AG09309 (cell line): ENCODE measurements around the gene SSB.
"Not testable (repeated sequence)": the region's sequence is repeated elsewhere in the genome, so short reads cannot be mapped to it uniquely, and the experiment has no call there.

Experiments
- DNase-seq: peaks from one replicate; pipeline ENCODE4 v3.0.0-alpha.2; 2010; ENCODE audit warnings: low read depth
- H3K4me3 ChIP-seq: 2 replicates; pipeline ENCODE4 v1.5.1; 2011; ENCODE audit warnings: mild to moderate bottlenecking, low read depth, low read length, moderate library complexity; ENCODE audit not compliant: control insufficient read depth
- TF ChIP-seq, protein P1 (sequence below): IDR thresholded peaks from 2 replicates; pipeline ENCODE4 v1.5.1; 2011; ENCODE audit warnings: mild to moderate bottlenecking, low read depth, low read length, inconsistent platforms; ENCODE audit not compliant: insufficient read depth, control insufficient read depth; ENCODE audit errors: missing control alignments

Gene SSB

DNA sequence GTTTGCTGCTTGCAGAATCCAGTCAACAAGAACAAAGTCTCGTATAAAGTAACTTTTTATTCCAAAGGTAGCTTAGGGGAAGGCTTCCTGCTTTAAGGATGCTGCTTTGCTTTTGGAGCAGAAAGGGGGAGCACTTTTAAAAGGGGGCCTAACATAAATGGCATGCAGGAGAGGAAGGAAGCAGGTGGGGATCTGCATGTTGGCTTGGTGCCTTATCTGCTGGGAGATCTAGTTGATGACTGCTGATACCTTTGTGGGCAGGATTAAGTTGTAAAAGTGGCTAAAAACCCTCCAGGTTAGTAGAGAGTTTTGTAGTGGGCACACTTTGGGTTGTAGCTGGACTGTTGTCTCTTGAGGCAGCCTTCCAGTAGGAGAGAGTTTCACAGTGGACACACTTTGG lies 51.0 kb downstream of the SSB start:
- no peak for DNase-seq
- no peak overlapping the region for H3K4me3 ChIP-seq
- TF ChIP-seq, protein P1, sequence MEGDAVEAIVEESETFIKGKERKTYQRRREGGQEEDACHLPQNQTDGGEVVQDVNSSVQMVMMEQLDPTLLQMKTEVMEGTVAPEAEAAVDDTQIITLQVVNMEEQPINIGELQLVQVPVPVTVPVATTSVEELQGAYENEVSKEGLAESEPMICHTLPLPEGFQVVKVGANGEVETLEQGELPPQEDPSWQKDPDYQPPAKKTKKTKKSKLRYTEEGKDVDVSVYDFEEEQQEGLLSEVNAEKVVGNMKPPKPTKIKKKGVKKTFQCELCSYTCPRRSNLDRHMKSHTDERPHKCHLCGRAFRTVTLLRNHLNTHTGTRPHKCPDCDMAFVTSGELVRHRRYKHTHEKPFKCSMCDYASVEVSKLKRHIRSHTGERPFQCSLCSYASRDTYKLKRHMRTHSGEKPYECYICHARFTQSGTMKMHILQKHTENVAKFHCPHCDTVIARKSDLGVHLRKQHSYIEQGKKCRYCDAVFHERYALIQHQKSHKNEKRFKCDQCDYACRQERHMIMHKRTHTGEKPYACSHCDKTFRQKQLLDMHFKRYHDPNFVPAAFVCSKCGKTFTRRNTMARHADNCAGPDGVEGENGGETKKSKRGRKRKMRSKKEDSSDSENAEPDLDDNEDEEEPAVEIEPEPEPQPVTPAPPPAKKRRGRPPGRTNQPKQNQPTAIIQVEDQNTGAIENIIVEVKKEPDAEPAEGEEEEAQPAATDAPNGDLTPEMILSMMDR = no peak

DNA sequence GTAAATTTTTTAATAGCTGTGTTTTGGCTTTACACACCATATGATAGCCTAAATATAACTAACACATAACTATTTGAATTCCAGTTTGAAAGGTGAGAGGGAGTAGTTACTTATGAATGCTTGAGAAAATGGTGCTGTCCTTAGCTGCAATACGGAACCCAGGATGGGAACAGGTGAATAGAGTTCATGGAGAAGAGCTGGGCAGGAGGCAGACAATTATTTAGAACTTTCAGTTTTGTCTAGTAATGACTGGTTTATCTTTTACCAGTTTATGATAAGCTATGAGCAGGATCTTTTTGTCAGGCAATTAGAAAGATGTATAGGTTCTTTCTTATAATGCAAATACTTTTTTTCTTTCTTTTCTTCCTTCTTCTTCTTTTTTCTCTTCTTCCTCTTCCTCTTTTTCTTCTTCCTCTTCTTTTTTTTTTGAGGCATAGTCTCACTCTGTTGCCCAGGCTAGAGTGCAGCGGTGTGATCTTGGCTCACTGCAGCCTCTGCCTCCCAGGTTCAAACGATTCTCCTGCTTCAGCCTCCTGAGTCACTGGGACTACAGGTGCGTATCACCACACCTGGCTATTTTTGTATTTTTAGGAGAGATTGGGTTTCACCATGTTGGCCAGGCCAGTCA lies 54.5 kb downstream of the SSB start:
- TF ChIP-seq, protein P1 = no peak
- H3K4me3 ChIP-seq = no peak overlapping the region
- no peak for DNase-seq

DNA sequence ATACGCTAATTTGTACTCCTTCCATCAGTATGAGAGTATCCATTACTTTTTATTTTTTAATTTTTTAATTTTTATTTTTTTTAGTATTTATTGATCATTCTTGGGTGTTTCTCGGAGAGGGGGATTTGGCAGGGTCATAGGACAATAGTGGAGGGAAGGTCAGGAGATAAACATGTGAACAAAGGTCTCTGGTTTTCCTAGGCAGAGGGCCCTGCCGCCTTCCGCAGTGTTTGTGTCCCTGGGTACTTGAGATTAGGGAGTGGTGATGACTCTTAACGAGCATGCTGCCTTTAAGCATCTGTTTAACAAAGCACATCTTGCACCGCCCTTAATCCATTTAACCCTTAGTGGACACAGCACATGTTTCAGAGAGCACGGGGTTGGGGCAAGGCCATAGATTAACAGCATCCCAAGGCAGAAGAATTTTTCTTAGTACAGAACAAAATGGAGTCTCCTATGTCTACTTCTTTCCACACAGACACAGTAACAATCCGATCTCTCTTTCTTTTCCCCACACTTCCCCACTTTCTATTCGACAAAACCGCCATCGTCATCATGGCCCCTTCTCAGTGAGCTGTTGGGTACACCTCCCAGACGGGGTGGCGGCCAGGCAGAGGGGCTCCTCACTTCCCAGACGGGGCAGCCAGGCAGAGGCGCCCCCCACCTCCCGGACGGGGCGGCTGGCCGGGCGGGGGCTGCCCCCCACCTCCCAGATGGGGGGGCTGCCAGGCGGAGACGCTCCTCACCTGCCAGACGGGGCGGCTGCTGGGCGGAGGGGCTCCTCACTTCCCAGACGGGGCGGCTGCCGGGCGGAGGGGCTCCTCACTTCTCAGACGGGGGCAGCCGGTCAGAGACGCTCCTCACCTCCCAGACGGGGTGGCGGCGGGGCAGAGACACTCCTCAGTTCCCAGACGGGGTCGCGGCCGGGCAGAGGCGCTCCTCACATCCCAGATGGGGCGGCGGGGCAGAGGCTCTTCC lies 56.9 kb downstream of the SSB start:
- not testable (repeated sequence) for H3K4me3 ChIP-seq, DNase-seq

DNA sequence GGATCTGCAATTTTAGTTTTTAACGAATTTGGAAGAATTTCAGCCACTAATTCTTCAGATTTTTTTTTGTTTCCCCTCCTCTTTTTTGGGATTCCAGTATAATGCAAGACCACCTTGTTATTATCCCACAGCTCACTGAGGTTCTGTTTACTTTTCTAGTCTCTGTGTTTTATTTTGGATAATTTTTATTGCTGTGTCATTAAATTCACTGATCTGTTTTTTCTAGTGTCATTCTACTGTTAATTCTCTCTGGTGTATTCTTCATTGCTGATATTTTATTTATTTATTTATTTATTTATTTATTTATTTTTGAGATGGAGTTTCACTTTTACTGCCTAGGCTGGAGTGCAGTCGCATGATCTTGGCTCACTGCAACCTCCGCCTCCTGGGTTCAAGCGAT lies 60.8 kb downstream of the SSB start:
- no peak for DNase-seq
- H3K4me3 ChIP-seq = no peak overlapping the region
- TF ChIP-seq, protein P1 = no peak

DNA sequence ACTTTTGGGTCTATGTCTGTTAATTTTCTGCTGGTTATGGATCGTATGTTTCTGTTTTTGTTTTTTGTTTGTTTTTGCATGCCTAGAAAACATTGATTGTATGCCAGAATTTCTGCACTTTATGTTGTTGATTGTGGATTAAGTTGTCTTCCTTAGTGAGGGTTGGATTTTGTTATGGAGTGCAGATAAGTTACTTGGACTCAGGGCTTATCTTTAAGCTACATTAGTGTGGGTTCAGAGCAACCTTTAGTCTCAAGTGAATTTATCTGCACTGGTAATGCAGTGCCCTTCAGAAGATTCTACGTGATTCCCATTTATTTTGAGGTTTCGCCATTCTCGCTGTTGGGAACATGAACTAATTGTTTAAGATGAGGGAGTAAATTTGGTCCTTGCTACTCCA lies 61.5 kb downstream of the SSB start:
- DNase-seq = no peak
- TF ChIP-seq, protein P1 = no peak
- H3K4me3 ChIP-seq = no peak overlapping the region
